Lower lobe of right lung (tissue), 2 donors: Measurements from ENCODE around the gene VDR. TPM values are rescaled to one million over a fixed set of nuclear protein-coding genes. Genes with fewer than 3 reads are reported as not detected.

Experiments used
- ATAC-seq, 2 donors: fragments of 200-7000 bp; cut with Tn5 transposase; one replicate each; pipeline ENCODE4 v1.9.1; 2020 to 2022; ENCODE audit warnings: mild to moderate bottlenecking in 2 of 2, moderate library complexity in 2 of 2
- DNase-seq: peaks from one replicate; pipeline ENCODE4 v3.0.0-alpha.2; 2020
- H3K27ac ChIP-seq: fragments of 200-600 bp; one replicate; pipeline ENCODE4 v1.8.0; 2022
- H3K27me3 ChIP-seq: fragments of 200-600 bp; one replicate; pipeline ENCODE4 v1.8.0; 2022; ENCODE audit warnings: low read depth
- H3K36me3 ChIP-seq: fragments of 200-600 bp; one replicate; pipeline ENCODE4 v1.8.0; 2022; ENCODE audit warnings: mild to moderate bottlenecking
- H3K4me1 ChIP-seq: fragments of 200-600 bp; one replicate; pipeline ENCODE4 v1.8.0; 2022
- H3K4me3 ChIP-seq: fragments of 200-600 bp; one replicate; pipeline ENCODE4 v1.8.0; 2022; ENCODE audit warnings: mild to moderate bottlenecking
- H3K9me3 ChIP-seq: fragments of 200-600 bp; one replicate; pipeline ENCODE4 v1.8.0; 2022
- intact Hi-C: fragments of 100-400 bp; cut with DNase I; formaldehyde crosslinking; loops from one replicate; pipeline ENCODE4 v1.11.0; 2022
- total RNA-seq: library from RNA; stranded (reverse); fragmentation: NEBNext Ultra II Directional; extraction: Animal tissue kit (Norgen Biotek cat#: 25700); gene quantifications from one replicate; pipeline ENCODE4 v1.2.1, GENCODE V29; 2021
- TF ChIP-seq, protein P1 (sequence below): fragments of 200-600 bp; IDR thresholded peaks from one replicate; pipeline ENCODE4 v1.8.0; 2022; ENCODE audit warnings: antibody characterized with exemption, mild to moderate bottlenecking
- donor health status: DM: no; HTN: yes; CAD: no; lungs with severe emphysema.

VDR gene
- total RNA-seq, 1 donor from 2014 or later = 24.3 TPM

DNA sequence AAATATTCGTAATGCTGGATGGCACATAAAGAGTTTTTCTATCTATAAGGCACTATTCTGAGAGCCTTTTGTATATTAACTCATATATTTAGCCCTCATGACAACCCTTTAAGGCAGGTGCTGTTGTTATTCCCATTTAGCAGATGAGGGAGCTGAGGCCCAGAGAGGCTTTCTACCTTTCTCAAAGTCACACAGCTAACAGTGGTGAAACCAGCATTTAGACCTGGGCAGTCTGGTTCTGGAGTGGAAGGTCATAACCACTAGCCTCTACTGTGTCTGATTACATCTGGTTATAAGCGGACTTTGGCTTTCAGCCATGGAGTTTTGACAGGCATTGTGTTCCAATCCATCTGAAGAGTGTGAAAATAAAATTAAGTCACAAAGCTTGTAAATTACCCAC, 43.9 kb downstream of the VDR start:
- Histone ChIP-seq H3K27ac (no peak overlapping the region), H3K4me3 (no peak overlapping the region), H3K27me3 (no peaks in the 10 kb centered on the region), H3K4me1 (no peaks in the 10 kb centered on the region), H3K9me3 (no peaks in the 10 kb centered on the region), H3K36me3 (peaks cover 49% of the 10 kb centered on the region)
- intact Hi-C loops = no loop called here
- ATAC-seq = no peak
- TF ChIP-seq, protein P1, sequence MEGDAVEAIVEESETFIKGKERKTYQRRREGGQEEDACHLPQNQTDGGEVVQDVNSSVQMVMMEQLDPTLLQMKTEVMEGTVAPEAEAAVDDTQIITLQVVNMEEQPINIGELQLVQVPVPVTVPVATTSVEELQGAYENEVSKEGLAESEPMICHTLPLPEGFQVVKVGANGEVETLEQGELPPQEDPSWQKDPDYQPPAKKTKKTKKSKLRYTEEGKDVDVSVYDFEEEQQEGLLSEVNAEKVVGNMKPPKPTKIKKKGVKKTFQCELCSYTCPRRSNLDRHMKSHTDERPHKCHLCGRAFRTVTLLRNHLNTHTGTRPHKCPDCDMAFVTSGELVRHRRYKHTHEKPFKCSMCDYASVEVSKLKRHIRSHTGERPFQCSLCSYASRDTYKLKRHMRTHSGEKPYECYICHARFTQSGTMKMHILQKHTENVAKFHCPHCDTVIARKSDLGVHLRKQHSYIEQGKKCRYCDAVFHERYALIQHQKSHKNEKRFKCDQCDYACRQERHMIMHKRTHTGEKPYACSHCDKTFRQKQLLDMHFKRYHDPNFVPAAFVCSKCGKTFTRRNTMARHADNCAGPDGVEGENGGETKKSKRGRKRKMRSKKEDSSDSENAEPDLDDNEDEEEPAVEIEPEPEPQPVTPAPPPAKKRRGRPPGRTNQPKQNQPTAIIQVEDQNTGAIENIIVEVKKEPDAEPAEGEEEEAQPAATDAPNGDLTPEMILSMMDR = no peak
- DNase-seq = no peak

DNA sequence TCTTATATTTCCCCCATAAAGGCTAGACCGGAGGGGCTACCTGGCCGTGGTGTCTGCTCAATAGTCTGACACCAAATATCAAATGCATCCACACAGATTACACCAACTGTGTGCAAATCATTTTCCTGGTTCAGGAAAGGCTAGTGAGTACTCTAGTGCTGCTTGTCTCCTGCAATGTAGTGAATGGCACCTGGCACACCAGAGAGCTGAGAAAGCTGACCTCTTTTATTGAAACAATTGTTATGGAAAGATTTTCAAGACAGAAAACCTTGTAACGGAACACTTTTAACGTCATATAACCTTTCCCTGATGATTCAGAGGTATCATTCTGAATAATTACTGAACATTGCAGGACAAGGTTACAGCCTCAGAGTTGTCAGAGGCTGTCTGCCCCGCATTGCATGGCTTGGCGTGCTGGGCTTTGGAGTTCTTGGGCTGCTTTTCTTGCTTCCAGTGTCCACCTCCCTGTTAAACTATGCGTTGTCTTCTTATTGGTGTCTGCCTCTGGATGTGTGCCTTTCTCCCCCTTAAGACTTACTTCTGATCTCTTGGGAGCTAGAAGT, 44.4 kb downstream of the VDR start:
- DNase-seq = no peak
- peaks cover 49% of the 10 kb centered on the region for H3K36me3 ChIP-seq
- no peak overlapping the region for H3K4me3 ChIP-seq
- H3K9me3 ChIP-seq = no peaks in the 10 kb centered on the region
- intact Hi-C loops = no loop called here
- no peak overlapping the region for H3K27ac ChIP-seq
- H3K4me1 ChIP-seq = no peaks in the 10 kb centered on the region
- TF ChIP-seq, protein P1 = no peak
- ATAC-seq = no peak
- no peaks in the 10 kb centered on the region for H3K27me3 ChIP-seq

DNA sequence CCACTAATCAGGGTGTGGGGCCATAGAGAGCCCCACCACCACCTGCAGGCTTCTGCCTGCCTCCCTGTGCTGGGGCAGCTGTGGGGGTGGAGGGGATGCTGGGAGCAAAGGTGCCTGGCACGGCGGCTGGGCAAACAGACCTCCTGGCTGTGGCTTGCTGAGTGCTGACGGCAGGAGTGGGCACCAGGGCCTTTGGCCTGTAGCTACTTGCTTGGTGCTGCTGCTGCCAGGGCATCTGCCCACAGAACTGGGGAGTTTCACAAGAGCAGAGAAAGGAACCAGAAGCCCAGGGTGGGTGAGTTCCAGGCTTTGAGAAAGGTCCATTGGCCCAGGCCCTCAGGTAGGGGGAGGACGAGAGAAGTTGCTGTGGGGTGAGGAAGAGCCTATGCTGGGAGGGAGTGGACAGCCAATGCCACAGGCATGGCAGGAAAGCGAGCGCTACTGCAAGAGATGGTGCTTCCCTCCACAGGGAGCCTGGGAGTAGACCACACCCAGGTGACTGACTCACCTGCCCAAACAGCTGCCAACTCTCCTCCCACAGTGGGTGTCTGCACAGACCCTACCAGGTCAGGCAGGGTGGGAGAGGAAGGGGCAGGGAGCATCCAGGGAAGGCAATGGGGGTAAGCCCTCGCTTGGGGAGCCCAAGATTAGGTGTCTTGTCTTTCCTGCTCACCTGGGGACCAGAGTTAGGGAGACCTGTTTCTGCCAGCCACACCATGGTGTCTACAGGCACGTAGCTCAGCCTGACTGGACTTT, 46.1 kb downstream of the VDR start:
- TF ChIP-seq, protein P1 = no peak
- H3K9me3 ChIP-seq = no peaks in the 10 kb centered on the region
- no peaks in the 10 kb centered on the region for H3K4me1 ChIP-seq
- no peak overlapping the region for H3K4me3 ChIP-seq
- peak in 1 of 2 donors; percentile 19 for ATAC-seq
- no peaks in the 10 kb centered on the region for H3K27me3 ChIP-seq
- H3K27ac ChIP-seq = no peak overlapping the region
- intact Hi-C loops = no loop called here
- H3K36me3 ChIP-seq = peaks cover 50% of the 10 kb centered on the region
- no peak for DNase-seq

DNA sequence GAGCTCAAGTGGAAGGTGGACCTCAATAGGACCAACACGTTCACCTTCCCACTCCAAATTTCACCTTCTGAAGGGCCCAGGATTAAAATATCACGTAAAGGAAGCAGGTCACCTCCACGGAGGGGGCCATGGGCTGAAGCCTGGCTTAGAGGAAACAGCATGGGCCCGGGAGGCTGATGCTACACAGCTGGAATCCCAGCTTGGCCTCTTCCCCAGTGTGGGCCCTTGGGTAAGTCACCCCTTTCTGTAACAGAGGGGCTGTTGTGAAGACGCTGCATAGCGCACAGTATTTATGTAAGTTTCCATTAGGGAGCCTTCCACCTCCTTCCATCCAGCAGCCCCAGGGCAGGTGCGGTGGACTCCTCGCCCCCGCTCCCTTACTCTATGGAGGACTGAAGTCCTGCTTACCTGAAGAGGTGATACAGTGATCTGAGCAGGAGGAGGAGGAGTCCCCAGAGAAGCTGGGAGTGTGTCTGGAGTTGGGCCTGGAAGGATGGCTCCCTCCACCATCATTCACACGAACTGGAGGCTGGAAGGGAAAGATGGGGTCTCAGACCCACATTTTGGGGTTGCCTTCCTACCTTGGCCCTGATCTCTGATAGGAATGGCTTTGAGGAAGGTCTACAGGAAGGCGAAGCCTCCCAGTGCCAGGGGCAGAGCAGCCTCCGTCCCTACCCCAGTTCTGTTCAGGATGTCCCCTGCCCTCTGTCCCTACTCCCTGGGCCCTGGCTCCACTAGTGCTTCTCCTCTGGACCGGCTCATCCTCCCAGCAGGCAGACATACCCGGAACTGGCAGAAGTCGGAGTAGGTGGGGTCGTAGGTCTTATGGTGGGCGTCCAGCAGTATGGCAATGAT, 47.8 kb downstream of the VDR start:
- H3K27me3 ChIP-seq = no peaks in the 10 kb centered on the region
- no peaks in the 10 kb centered on the region for H3K9me3 ChIP-seq
- peak in 1 of 2 donors; percentile 6 for ATAC-seq
- no peak overlapping the region for H3K27ac ChIP-seq
- DNase-seq = no peak
- H3K36me3 ChIP-seq = peaks cover 41% of the 10 kb centered on the region
- no peak overlapping the region for H3K4me3 ChIP-seq
- intact Hi-C loops = no loop called here
- TF ChIP-seq, protein P1 = no peak
- H3K4me1 ChIP-seq = no peaks in the 10 kb centered on the region

DNA sequence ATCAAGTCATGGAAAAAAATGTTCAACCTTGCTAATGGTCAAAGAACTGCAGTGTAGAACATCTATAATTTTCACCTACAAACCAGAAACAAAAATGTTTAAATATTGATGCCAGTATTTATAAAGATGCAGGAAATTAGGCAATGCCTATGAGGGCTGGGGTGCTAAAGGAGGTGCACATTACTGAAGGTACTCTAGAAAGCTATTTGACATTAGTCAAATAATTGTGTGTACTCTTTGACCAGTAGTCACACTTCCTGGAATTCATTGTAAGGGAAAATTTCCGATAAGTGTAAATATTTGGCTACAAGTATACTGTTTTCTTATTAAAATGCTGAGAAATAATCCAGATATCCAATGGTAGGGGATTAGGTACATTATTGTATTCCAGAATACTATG, 48.7 kb downstream of the VDR start:
- H3K4me1 ChIP-seq = no peaks in the 10 kb centered on the region
- TF ChIP-seq, protein P1 = no peak
- H3K27ac ChIP-seq = no peak overlapping the region
- H3K9me3 ChIP-seq = no peaks in the 10 kb centered on the region
- no peak for DNase-seq
- peaks cover 35% of the 10 kb centered on the region for H3K36me3 ChIP-seq
- H3K4me3 ChIP-seq = no peak overlapping the region
- intact Hi-C loops = no loop called here
- peak in 1 of 2 donors; percentile 59 for ATAC-seq
- no peaks in the 10 kb centered on the region for H3K27me3 ChIP-seq
